HEK293 (cell line): ENCODE measurements around the gene GATA2.

Experiments used
- CTCF ChIA-PET: fragments of 350-600 bp; formaldehyde crosslinking; extraction: SDS; loops from one replicate; lab custom pipeline; 2021; ENCODE audit warnings: antibody characterized with exemption; lab: Yijun Ruan, JAX
- POLR2A ChIA-PET: fragments of 300-600 bp; formaldehyde crosslinking; extraction: SDS; loops from one replicate; lab custom pipeline; 2020; ENCODE audit warnings: antibody characterized with exemption, inconsistent platforms; lab: Yijun Ruan, JAX
- H3K27ac ChIP-seq: fragments of 200-500 bp; sonication (Bioruptor generic); 2 replicates; pipeline ENCODE4 v1.5.1; 2014; ENCODE audit warnings: low read depth, low read length, control low read depth, inconsistent platforms; ENCODE audit errors: extremely low read depth
- H3K36me3 ChIP-seq, 2 experiments: fragments of 200-500 bp in 1 of 2; sonication (Bioruptor generic) in 1 of 2; 1 replicate in 1 of 2; 2 replicates in 1 of 2; pipeline ENCODE4 v1.5.1; 2014 to 2017; ENCODE audit warnings: inconsistent platforms in 2 of 2, low read length in 2 of 2; ENCODE audit not compliant: control insufficient read depth in 2 of 2, insufficient read depth in 1 of 2
- H3K4me1 ChIP-seq: fragments of 200-500 bp; sonication (Bioruptor generic); 2 replicates; pipeline ENCODE4 v1.5.1; 2014; ENCODE audit warnings: mild to moderate bottlenecking, low read length, inconsistent platforms; ENCODE audit not compliant: control insufficient read depth, insufficient read depth
- H3K4me3 ChIP-seq: 2 replicates; pipeline ENCODE4 v1.5.1; 2011; ENCODE audit warnings: low read depth, mild to moderate bottlenecking, control low read depth, low read length, moderate library complexity
- H3K9me3 ChIP-seq: fragments of 200-500 bp; sonication (Bioruptor generic); 2 replicates; pipeline ENCODE4 v1.5.1; 2014; ENCODE audit warnings: low read depth, low read length, inconsistent platforms; ENCODE audit not compliant: control insufficient read depth, insufficient read depth
- BCL11B ChIP-seq: fragments of 450-650 bp; formaldehyde crosslinking; IDR thresholded peaks from 2 replicates; pipeline ENCODE4 v1.5.1; 2016; ENCODE audit warnings: low read depth, missing biosample characterization, missing genetic modification characterization
- GFI1B ChIP-seq: fragments of 450-650 bp; formaldehyde crosslinking; IDR thresholded peaks from 2 replicates; pipeline ENCODE4 v1.5.1; 2016; ENCODE audit warnings: missing biosample characterization, missing genetic modification characterization
- KLF10 ChIP-seq: fragments of 450-650 bp; IDR thresholded peaks from 2 replicates; pipeline ENCODE4 v1.5.1; 2018; ENCODE audit warnings: missing biosample characterization, mild to moderate bottlenecking, missing genetic modification characterization
- SCRT1 ChIP-seq: fragments of 450-650 bp; formaldehyde crosslinking; IDR thresholded peaks from 2 replicates; pipeline ENCODE4 v1.5.1; 2016; ENCODE audit warnings: missing biosample characterization, missing genetic modification characterization, borderline replicate concordance
- WT1 ChIP-seq: fragments of 450-650 bp; formaldehyde crosslinking; IDR thresholded peaks from 2 replicates; pipeline ENCODE4 v1.5.1; 2016; ENCODE audit warnings: missing biosample characterization, missing genetic modification characterization
- ZFP41 ChIP-seq: fragments of 450-650 bp; formaldehyde crosslinking; IDR thresholded peaks from 2 replicates; pipeline ENCODE4 v1.5.1; 2016; ENCODE audit warnings: missing biosample characterization, missing genetic modification characterization, borderline replicate concordance
- ZIC2 ChIP-seq: fragments of 450-650 bp; formaldehyde crosslinking; IDR thresholded peaks from 2 replicates; pipeline ENCODE4 v1.5.1; 2016; ENCODE audit warnings: missing biosample characterization, missing genetic modification characterization
- ZNF16 ChIP-seq: fragments of 450-650 bp; formaldehyde crosslinking; IDR thresholded peaks from 2 replicates; pipeline ENCODE4 v1.5.1; 2016; ENCODE audit warnings: low read depth, missing biosample characterization, missing genetic modification characterization
- ZNF169 ChIP-seq: fragments of 450-650 bp; formaldehyde crosslinking; IDR thresholded peaks from 2 replicates; pipeline ENCODE4 v1.5.1; 2016; ENCODE audit warnings: missing biosample characterization, missing genetic modification characterization
- ZNF174 ChIP-seq: fragments of 450-650 bp; formaldehyde crosslinking; IDR thresholded peaks from 2 replicates; pipeline ENCODE4 v1.5.0; 2017; ENCODE audit warnings: missing biosample characterization, mild to moderate bottlenecking, missing genetic modification characterization
- ZNF223 ChIP-seq: fragments of 450-650 bp; formaldehyde crosslinking; IDR thresholded peaks from 2 replicates; pipeline ENCODE4 v1.5.1; 2016; ENCODE audit warnings: missing biosample characterization, missing genetic modification characterization
- ZNF335 ChIP-seq: fragments of 450-650 bp; formaldehyde crosslinking; conservative IDR thresholded peaks from 2 replicates; pipeline ENCODE4 v1.5.1; 2016; ENCODE audit warnings: missing biosample characterization, missing genetic modification characterization
- ZNF416 ChIP-seq: fragments of 450-650 bp; formaldehyde crosslinking; IDR thresholded peaks from 2 replicates; pipeline ENCODE4 v1.5.1; 2016; ENCODE audit warnings: missing biosample characterization, missing genetic modification characterization
- ZNF544 ChIP-seq: fragments of 450-650 bp; formaldehyde crosslinking; IDR thresholded peaks from 2 replicates; pipeline ENCODE4 v1.5.0; 2017; ENCODE audit warnings: missing biosample characterization, missing genetic modification characterization
- ZNF621 ChIP-seq: fragments of 450-650 bp; formaldehyde crosslinking; IDR thresholded peaks from 2 replicates; pipeline ENCODE4 v1.5.1; 2017; ENCODE audit warnings: missing biosample characterization, missing genetic modification characterization
- ZNF629 ChIP-seq: fragments of 450-650 bp; formaldehyde crosslinking; IDR thresholded peaks from 2 replicates; pipeline ENCODE4 v1.5.1; 2017; ENCODE audit warnings: missing biosample characterization, missing genetic modification characterization
- ZNF670 ChIP-seq: fragments of 450-650 bp; formaldehyde crosslinking; IDR thresholded peaks from 2 replicates; pipeline ENCODE4 v1.5.1; 2016; ENCODE audit warnings: missing biosample characterization, missing genetic modification characterization, low read depth
- ZNF707 ChIP-seq: fragments of 450-650 bp; formaldehyde crosslinking; IDR thresholded peaks from 2 replicates; pipeline ENCODE4 v1.5.1; 2016; ENCODE audit warnings: missing biosample characterization, missing genetic modification characterization
- ZNF768 ChIP-seq: fragments of 450-650 bp; formaldehyde crosslinking; IDR thresholded peaks from 2 replicates; pipeline ENCODE4 v1.5.1; 2018; ENCODE audit warnings: missing biosample characterization, mild to moderate bottlenecking, missing genetic modification characterization
- ZNF776 ChIP-seq: fragments of 450-650 bp; formaldehyde crosslinking; IDR thresholded peaks from 2 replicates; pipeline ENCODE4 v1.5.0; 2017; ENCODE audit warnings: missing biosample characterization, missing genetic modification characterization, borderline replicate concordance
- ZNF791 ChIP-seq: fragments of 450-650 bp; formaldehyde crosslinking; IDR thresholded peaks from 2 replicates; pipeline ENCODE4 v1.5.1; 2016; ENCODE audit warnings: missing biosample characterization, missing genetic modification characterization
- TF ChIP-seq, protein P1 (sequence below): fragments of 450-650 bp; formaldehyde crosslinking; IDR thresholded peaks from 2 replicates; pipeline ENCODE4 v1.5.1; 2016; ENCODE audit warnings: missing biosample characterization, missing genetic modification characterization
- TF ChIP-seq, protein P2 (sequence below): fragments of 450-650 bp; formaldehyde crosslinking; IDR thresholded peaks from 2 replicates; pipeline ENCODE4 v1.5.1; 2016; ENCODE audit warnings: missing biosample characterization, missing genetic modification characterization
- TF ChIP-seq, protein P3 (sequence below): fragments of 450-650 bp; formaldehyde crosslinking; IDR thresholded peaks from 2 replicates; pipeline ENCODE4 v1.5.1; 2016; ENCODE audit warnings: missing biosample characterization, missing genetic modification characterization
- TF ChIP-seq, protein P4 (sequence below): fragments of 450-650 bp; formaldehyde crosslinking; IDR thresholded peaks from 2 replicates; pipeline ENCODE4 v1.5.1; 2016; ENCODE audit warnings: missing biosample characterization, missing genetic modification characterization
- TF ChIP-seq, protein P5 (sequence below): fragments of 450-650 bp; formaldehyde crosslinking; IDR thresholded peaks from 2 replicates; pipeline ENCODE4 v1.5.1; 2017; ENCODE audit warnings: missing biosample characterization, missing genetic modification characterization

Gene GATA2

DNA sequence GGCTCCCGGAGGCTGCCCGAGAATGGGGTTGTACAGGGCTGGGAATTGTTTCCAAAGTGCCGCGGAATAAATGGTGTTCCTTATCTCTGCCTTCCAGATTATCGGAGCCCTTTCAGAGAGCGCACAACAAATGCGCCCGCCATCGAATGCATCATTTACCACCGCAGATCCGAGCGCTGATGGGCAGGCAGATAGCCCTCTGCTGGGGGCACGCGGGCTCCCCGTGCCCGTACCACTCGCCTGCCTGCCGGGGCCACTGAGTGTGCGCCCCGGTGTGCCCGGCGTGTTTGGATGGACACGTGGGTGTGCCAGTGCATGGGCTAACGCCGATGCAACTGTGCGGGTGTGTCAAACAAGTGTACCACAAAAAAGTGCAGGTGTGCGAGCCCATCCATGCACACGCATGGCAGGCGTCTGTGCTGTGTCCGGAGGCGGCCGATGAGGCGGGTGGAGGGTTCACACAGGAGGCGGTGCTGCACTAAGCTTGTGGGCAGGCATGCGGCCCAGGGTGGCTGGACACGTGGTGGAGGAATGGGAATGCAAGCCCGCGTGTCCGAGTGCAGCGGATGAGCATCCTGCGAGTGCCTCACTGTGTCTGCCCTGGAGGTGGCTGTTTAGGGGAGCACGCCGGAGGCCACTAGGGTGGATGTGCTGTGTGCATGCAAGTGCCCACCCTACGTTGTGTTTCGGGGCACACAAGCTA, 3.8 kb upstream of the GATA2 start (continued):
- TF ChIP-seq, protein P1, sequence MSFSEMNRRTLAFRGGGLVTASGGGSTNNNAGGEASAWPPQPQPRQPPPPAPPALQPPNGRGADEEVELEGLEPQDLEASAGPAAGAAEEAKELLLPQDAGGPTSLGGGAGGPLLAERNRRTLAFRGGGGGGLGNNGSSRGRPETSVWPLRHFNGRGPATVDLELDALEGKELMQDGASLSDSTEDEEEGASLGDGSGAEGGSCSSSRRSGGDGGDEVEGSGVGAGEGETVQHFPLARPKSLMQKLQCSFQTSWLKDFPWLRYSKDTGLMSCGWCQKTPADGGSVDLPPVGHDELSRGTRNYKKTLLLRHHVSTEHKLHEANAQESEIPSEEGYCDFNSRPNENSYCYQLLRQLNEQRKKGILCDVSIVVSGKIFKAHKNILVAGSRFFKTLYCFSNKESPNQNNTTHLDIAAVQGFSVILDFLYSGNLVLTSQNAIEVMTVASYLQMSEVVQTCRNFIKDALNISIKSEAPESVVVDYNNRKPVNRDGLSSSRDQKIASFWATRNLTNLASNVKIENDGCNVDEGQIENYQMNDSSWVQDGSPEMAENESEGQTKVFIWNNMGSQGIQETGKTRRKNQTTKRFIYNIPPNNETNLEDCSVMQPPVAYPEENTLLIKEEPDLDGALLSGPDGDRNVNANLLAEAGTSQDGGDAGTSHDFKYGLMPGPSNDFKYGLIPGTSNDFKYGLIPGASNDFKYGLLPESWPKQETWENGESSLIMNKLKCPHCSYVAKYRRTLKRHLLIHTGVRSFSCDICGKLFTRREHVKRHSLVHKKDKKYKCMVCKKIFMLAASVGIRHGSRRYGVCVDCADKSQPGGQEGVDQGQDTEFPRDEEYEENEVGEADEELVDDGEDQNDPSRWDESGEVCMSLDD (tag by site-specific recombination): no peak

DNA sequence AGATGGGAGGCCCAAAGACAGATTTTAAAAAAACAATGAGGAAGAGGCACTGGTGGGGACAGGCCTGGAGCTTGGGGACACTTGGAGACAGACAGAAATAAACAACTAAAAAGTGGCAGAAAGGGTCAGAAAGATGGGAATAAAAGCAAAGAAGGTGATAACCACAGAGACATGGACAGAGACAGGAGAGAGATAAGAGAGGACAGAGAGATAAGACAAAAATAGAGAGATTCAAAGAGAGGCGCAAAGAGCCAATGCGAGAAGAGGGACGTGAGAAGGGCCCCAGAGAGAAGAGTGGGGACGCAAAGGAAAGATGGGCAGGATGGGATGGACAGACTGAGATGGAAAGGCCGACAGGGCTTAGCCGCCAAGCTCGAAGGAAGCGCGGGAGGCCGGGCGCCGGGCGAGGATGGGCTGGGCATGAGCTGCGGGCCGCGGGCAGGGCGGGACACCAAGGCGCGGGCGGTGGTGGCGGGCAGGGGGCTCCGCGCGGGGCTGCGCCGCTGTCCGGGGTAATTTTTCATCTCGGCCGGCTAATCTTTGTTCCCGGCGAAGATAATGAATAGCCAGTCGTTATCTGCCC, 3.1 kb upstream of the GATA2 start:
- no peaks in the 10 kb centered on the region for H3K9me3 ChIP-seq
- H3K36me3 ChIP-seq: peaks cover 0 to 68% of the 10 kb centered on the region in 2 experiments; a peak in 1 of 3 replicates
- no peaks in the 10 kb centered on the region for H3K4me1 ChIP-seq
- CTCF ChIA-PET: interaction anchor here (0.7 to 2.7 kb wide), 2 partner anchors 9 to 70 kb away, joined by 4 to 19 read pairs; no protein-coding TSS in a partner anchor
- no peak overlapping the region for H3K4me3 ChIP-seq
- no peak overlapping the region for H3K27ac ChIP-seq
- TF ChIP-seq ZNF223 (tag by site-specific recombination) (no peak), ZNF629 (no peak), ZNF169 (tag by site-specific recombination) (no peak), ZNF776 (no peak), ZNF768 (no peak), ZNF335 (tag by site-specific recombination) (no peak), ZNF621 (tag by site-specific recombination) (no peak), BCL11B (no peak), ZFP41 (tag by site-specific recombination) (no peak), SCRT1 (tag by site-specific recombination) (no peak)
- TF ChIP-seq, protein P2, sequence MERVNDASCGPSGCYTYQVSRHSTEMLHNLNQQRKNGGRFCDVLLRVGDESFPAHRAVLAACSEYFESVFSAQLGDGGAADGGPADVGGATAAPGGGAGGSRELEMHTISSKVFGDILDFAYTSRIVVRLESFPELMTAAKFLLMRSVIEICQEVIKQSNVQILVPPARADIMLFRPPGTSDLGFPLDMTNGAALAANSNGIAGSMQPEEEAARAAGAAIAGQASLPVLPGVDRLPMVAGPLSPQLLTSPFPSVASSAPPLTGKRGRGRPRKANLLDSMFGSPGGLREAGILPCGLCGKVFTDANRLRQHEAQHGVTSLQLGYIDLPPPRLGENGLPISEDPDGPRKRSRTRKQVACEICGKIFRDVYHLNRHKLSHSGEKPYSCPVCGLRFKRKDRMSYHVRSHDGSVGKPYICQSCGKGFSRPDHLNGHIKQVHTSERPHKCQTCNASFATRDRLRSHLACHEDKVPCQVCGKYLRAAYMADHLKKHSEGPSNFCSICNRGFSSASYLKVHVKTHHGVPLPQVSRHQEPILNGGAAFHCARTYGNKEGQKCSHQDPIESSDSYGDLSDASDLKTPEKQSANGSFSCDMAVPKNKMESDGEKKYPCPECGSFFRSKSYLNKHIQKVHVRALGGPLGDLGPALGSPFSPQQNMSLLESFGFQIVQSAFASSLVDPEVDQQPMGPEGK: no peak
- TF ChIP-seq, all 188 proteins: peak for 0
- POLR2A ChIA-PET: no interaction called here

DNA sequence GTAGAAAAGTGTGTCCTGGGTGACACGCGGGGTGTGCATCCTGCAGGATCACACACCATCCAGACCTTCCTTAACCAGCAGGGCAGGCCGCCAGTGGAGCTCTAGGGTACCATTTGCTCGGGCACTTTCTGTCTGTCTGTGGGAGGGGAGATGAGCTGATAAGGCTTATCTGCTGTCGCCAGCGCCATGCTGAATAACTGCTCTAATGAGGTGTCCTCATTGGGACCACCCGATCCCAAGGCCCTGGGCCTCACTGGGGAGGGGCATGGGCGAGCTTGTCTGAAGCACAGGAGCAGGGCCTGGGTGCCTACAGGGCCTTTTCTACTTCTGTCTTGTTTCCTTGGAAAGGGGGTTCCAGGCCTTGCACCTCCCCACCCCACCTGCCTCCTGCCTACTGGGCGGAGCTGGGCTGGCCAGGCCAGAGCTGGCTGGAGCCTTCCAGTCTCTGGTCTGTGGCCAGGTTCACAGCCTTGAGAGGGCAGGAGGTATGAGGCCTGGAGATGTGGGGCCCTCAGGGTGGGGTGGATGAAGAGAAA, 2.5 kb upstream of the GATA2 start:
- Histone ChIP-seq H3K4me1 (no peaks in the 10 kb centered on the region), H3K36me3 (peaks cover 0 to 73% of the 10 kb centered on the region in 2 experiments; a peak in 1 of 3 replicates), H3K27ac (no peak overlapping the region), H3K9me3 (no peaks in the 10 kb centered on the region), H3K4me3 (no peak overlapping the region)
- ChIA-PET POLR2A (no interaction called here), CTCF (interaction anchor here (2.7 kb wide), 1 partner anchor 69 kb away, joined by 19 read pairs; no protein-coding TSS in a partner anchor)
- TF ChIP-seq, protein P3, sequence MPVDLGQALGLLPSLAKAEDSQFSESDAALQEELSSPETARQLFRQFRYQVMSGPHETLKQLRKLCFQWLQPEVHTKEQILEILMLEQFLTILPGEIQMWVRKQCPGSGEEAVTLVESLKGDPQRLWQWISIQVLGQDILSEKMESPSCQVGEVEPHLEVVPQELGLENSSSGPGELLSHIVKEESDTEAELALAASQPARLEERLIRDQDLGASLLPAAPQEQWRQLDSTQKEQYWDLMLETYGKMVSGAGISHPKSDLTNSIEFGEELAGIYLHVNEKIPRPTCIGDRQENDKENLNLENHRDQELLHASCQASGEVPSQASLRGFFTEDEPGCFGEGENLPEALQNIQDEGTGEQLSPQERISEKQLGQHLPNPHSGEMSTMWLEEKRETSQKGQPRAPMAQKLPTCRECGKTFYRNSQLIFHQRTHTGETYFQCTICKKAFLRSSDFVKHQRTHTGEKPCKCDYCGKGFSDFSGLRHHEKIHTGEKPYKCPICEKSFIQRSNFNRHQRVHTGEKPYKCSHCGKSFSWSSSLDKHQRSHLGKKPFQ (tag by site-specific recombination): no peak
- TF ChIP-seq ZNF16 (no peak), ZNF544 (tag by site-specific recombination) (no peak), ZNF416 (no peak), BCL11B (no peak), WT1 (tag by site-specific recombination) (no peak), ZNF791 (tag by site-specific recombination) (no peak), ZNF707 (no peak), KLF10 (tag by site-specific recombination) (no peak), ZNF670 (tag by site-specific recombination) (no peak), ZNF174 (tag by site-specific recombination) (no peak), GFI1B (tag by site-specific recombination) (no peak), ZIC2 (tag by site-specific recombination) (no peak)
- TF ChIP-seq, protein P4, sequence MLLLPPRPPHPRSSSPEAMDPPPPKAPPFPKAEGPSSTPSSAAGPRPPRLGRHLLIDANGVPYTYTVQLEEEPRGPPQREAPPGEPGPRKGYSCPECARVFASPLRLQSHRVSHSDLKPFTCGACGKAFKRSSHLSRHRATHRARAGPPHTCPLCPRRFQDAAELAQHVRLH (tag by site-specific recombination): no peak
- TF ChIP-seq, protein P5, sequence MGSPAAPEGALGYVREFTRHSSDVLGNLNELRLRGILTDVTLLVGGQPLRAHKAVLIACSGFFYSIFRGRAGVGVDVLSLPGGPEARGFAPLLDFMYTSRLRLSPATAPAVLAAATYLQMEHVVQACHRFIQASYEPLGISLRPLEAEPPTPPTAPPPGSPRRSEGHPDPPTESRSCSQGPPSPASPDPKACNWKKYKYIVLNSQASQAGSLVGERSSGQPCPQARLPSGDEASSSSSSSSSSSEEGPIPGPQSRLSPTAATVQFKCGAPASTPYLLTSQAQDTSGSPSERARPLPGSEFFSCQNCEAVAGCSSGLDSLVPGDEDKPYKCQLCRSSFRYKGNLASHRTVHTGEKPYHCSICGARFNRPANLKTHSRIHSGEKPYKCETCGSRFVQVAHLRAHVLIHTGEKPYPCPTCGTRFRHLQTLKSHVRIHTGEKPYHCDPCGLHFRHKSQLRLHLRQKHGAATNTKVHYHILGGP (tag by site-specific recombination): no peak
